ENCODE results near the gene RAB10. TPM values are rescaled to one million over a fixed set of nuclear protein-coding genes. Genes with fewer than 3 reads are reported as not detected.
A peak's percentile ranks its signal among the peaks of the same experiment; 100 is the strongest.
"Not testable (repeated sequence)": the region's sequence is repeated elsewhere in the genome, so short reads cannot be mapped to it uniquely, and the experiment has no call there.

The RAB10 gene
- total RNA-seq, 2 experiments from 2014 or later: 106 to 109 TPM

- Mint-ChIP-seq H3K4me3 (no peak overlapping the region), H3K27me3 (no peaks in the 10 kb centered on the region), H3K27ac (no peak overlapping the region), H3K4me1 (peaks cover 37% of the 10 kb centered on the region), H3K9me3 (peaks cover 4% of the 10 kb centered on the region), H3K36me3 (peaks cover 30% of the 10 kb centered on the region)
- DNase-seq: no peak
Observed at GRCh38 chr2:26064846-26065245, 31.0 kb downstream of the RAB10 start.

- no peak for DNase-seq
- H3K27me3 Mint-ChIP-seq: no peaks in the 10 kb centered on the region
- no peak overlapping the region for H3K4me3 Mint-ChIP-seq
- H3K36me3 Mint-ChIP-seq: peaks cover 27% of the 10 kb centered on the region
- H3K27ac Mint-ChIP-seq: peak overlapping the region; percentile 82
- peaks cover 4% of the 10 kb centered on the region for H3K9me3 Mint-ChIP-seq
- peaks cover 40% of the 10 kb centered on the region for H3K4me1 Mint-ChIP-seq
Observed at GRCh38 chr2:26067186-26067974, 33.5 kb downstream of the RAB10 start.

GRCh38 chr2:26067980-26068507, 34.2 kb downstream of the RAB10 start:
- no peaks in the 10 kb centered on the region for H3K27me3 Mint-ChIP-seq
- peaks cover 40% of the 10 kb centered on the region for H3K4me1 Mint-ChIP-seq
- no peak for DNase-seq
- peak overlapping the region; percentile 82 for H3K27ac Mint-ChIP-seq
- H3K4me3 Mint-ChIP-seq: peak overlapping the region; percentile 50
- peaks cover 27% of the 10 kb centered on the region for H3K36me3 Mint-ChIP-seq
- peaks cover 4% of the 10 kb centered on the region for H3K9me3 Mint-ChIP-seq

GRCh38 chr2:26068602-26069298, 34.9 kb downstream of the RAB10 start:
- H3K4me1 Mint-ChIP-seq: peaks cover 37% of the 10 kb centered on the region
- no peaks in the 10 kb centered on the region for H3K27me3 Mint-ChIP-seq
- no peak overlapping the region for H3K4me3 Mint-ChIP-seq
- peak; percentile 30 for DNase-seq
- H3K27ac Mint-ChIP-seq: peak overlapping the region; percentile 25
- peaks cover 4% of the 10 kb centered on the region for H3K9me3 Mint-ChIP-seq
- peaks cover 27% of the 10 kb centered on the region for H3K36me3 Mint-ChIP-seq

- DNase-seq: no peak
- no peak overlapping the region for H3K27ac Mint-ChIP-seq
- H3K36me3 Mint-ChIP-seq: peaks cover 26% of the 10 kb centered on the region
- no peak overlapping the region for H3K4me3 Mint-ChIP-seq
- peaks cover 41% of the 10 kb centered on the region for H3K4me1 Mint-ChIP-seq
- peaks cover 4% of the 10 kb centered on the region for H3K9me3 Mint-ChIP-seq
- H3K27me3 Mint-ChIP-seq: no peaks in the 10 kb centered on the region
Observed at GRCh38 chr2:26070730-26071129, 36.8 kb downstream of the RAB10 start.

- Mint-ChIP-seq H3K9me3 (peaks cover under 1% of the 10 kb centered on the region), H3K27ac (no peak overlapping the region), H3K36me3 (peaks cover 10% of the 10 kb centered on the region), H3K27me3 (no peaks in the 10 kb centered on the region), H3K4me1 (peaks cover 28% of the 10 kb centered on the region), H3K4me3 (no peak overlapping the region)
- DNase-seq: no peak
Observed at GRCh38 chr2:26072925-26073768, 39.3 kb downstream of the RAB10 start.

- no peak overlapping the region for H3K4me3 Mint-ChIP-seq
- DNase-seq: no peak
- peaks cover 15% of the 10 kb centered on the region for H3K36me3 Mint-ChIP-seq
- H3K27me3 Mint-ChIP-seq: no peaks in the 10 kb centered on the region
- H3K9me3 Mint-ChIP-seq: peaks cover 1% of the 10 kb centered on the region
- H3K4me1 Mint-ChIP-seq: peaks cover 22% of the 10 kb centered on the region
- H3K27ac Mint-ChIP-seq: no peak overlapping the region
Observed at GRCh38 chr2:26073830-26074229, 39.9 kb downstream of the RAB10 start.

- Mint-ChIP-seq H3K36me3 (peaks cover 21% of the 10 kb centered on the region), H3K27me3 (no peaks in the 10 kb centered on the region), H3K27ac (no peak overlapping the region), H3K4me1 (peaks cover 18% of the 10 kb centered on the region), H3K9me3 (peaks cover 5% of the 10 kb centered on the region), H3K4me3 (no peak overlapping the region)
- no peak for DNase-seq
Observed at GRCh38 chr2:26074676-26075075, 40.8 kb downstream of the RAB10 start.

GRCh38 chr2:26075173-26075572, 41.3 kb downstream of the RAB10 start:
- no peak overlapping the region for H3K4me3 Mint-ChIP-seq

GRCh38 chr2:26076001-26076587, 42.2 kb downstream of the RAB10 start:
- peaks cover 14% of the 10 kb centered on the region for H3K4me1 Mint-ChIP-seq
- DNase-seq: no peak
- H3K9me3 Mint-ChIP-seq: peaks cover 15% of the 10 kb centered on the region
- H3K4me3 Mint-ChIP-seq: no peak overlapping the region
- no peak overlapping the region for H3K27ac Mint-ChIP-seq
- H3K36me3 Mint-ChIP-seq: peaks cover 32% of the 10 kb centered on the region
- H3K27me3 Mint-ChIP-seq: no peaks in the 10 kb centered on the region

More at GRCh38 chr2:26075173-26075572, 41.3 kb downstream of the RAB10 start:
- Mint-ChIP-seq H3K27ac (no peak overlapping the region), H3K4me1 (peaks cover 14% of the 10 kb centered on the region), H3K9me3 (peaks cover 8% of the 10 kb centered on the region), H3K36me3 (peaks cover 23% of the 10 kb centered on the region), H3K27me3 (no peaks in the 10 kb centered on the region)
- no peak for DNase-seq

GRCh38 chr2:26077291-26077690, 43.4 kb downstream of the RAB10 start:
- H3K9me3 Mint-ChIP-seq: peaks cover 20% of the 10 kb centered on the region
- H3K27ac Mint-ChIP-seq: no peak overlapping the region
- no peak for DNase-seq
- H3K27me3 Mint-ChIP-seq: no peaks in the 10 kb centered on the region
- H3K36me3 Mint-ChIP-seq: peaks cover 37% of the 10 kb centered on the region
- H3K4me1 Mint-ChIP-seq: peaks cover 14% of the 10 kb centered on the region
- no peak overlapping the region for H3K4me3 Mint-ChIP-seq

- H3K27ac Mint-ChIP-seq: no peak overlapping the region
- H3K9me3 Mint-ChIP-seq: peaks cover 21% of the 10 kb centered on the region
- DNase-seq: no peak
- no peak overlapping the region for H3K4me3 Mint-ChIP-seq
- H3K36me3 Mint-ChIP-seq: peaks cover 40% of the 10 kb centered on the region
- no peaks in the 10 kb centered on the region for H3K27me3 Mint-ChIP-seq
- H3K4me1 Mint-ChIP-seq: peaks cover 15% of the 10 kb centered on the region
Observed at GRCh38 chr2:26078939-26079338, 45.1 kb downstream of the RAB10 start.

GRCh38 chr2:26080356-26080755, 46.5 kb downstream of the RAB10 start:
- peaks cover 48% of the 10 kb centered on the region for H3K36me3 Mint-ChIP-seq
- H3K4me1 Mint-ChIP-seq: peaks cover 17% of the 10 kb centered on the region

GRCh38 chr2:26080925-26081324, 47.0 kb downstream of the RAB10 start:
- Mint-ChIP-seq H3K9me3 (peaks cover 21% of the 10 kb centered on the region), H3K4me1 (peaks cover 15% of the 10 kb centered on the region), H3K36me3 (peaks cover 52% of the 10 kb centered on the region)
- DNase-seq, H3K27me3 Mint-ChIP-seq, H3K27ac Mint-ChIP-seq, H3K4me3 Mint-ChIP-seq: not testable (repeated sequence)

More at GRCh38 chr2:26080356-26080755, 46.5 kb downstream of the RAB10 start:
- Mint-ChIP-seq H3K27me3 (no peaks in the 10 kb centered on the region), H3K9me3 (peaks cover 21% of the 10 kb centered on the region), H3K27ac (no peak overlapping the region), H3K4me3 (no peak overlapping the region)
- no peak for DNase-seq

All from activated naive CD8-positive, alpha-beta T cell treated with anti-CD3 and anti-CD28 coated beads for 36 hours (primary cell).